SW 1271 (cell line): ENCODE results near the gene UBE2Q1.

Experiments used
- DNase-seq, 2 experiments: peaks; one replicate each; lab custom pipeline; 2025; lab: John Stamatoyannopoulos, UW

UBE2Q1 gene

GRCh38 chr1:154577346-154578057 is 19.0 kb upstream of the UBE2Q1 start:
- no peak for DNase-seq

- no peak for DNase-seq
These were observed 17.6 kb upstream of the UBE2Q1 start for GRCh38 chr1:154575951-154576566.

- DNase-seq = no peak
These were observed 16.9 kb upstream of the UBE2Q1 start for GRCh38 chr1:154575147-154575927.

GRCh38 chr1:154574716-154575115 is 16.3 kb upstream of the UBE2Q1 start:
- no peak for DNase-seq

GRCh38 chr1:154573168-154573510 is 14.7 kb upstream of the UBE2Q1 start:
- DNase-seq = no peak

GRCh38 chr1:154572468-154573167 is 14.2 kb upstream of the UBE2Q1 start:
- DNase-seq = no peak

GRCh38 chr1:154571964-154572288 is 13.5 kb upstream of the UBE2Q1 start:
- no peak for DNase-seq

GRCh38 chr1:154571244-154571963 is 12.9 kb upstream of the UBE2Q1 start:
- no peak for DNase-seq

- no peak for DNase-seq
These were observed 9.8 kb upstream of the UBE2Q1 start for GRCh38 chr1:154568157-154568815.

GRCh38 chr1:154567386-154568156 is 9.1 kb upstream of the UBE2Q1 start, which contains the start of gene CHRNB2:
TSS of gene CHRNB2 (plus strand) at chr1:154567778. CDS start at chr1:154568045, 267 bp downstream.
- DNase-seq = no peak

GRCh38 chr1:154565876-154566275 is 7.4 kb upstream of the UBE2Q1 start:
- no peak for DNase-seq

- DNase-seq = peak; percentile 29 to 76
These were observed 1.1 kb upstream of the UBE2Q1 start for GRCh38 chr1:154559466-154560044.

GRCh38 chr1:154558720-154559465 is 431 bp upstream of the UBE2Q1 start:
- DNase-seq = peak; percentile 84 to 95

GRCh38 chr1:154557248-154557938 is 1.1 kb downstream of the UBE2Q1 start:
- no peak for DNase-seq

- DNase-seq = no peak
These were observed 2.0 kb downstream of the UBE2Q1 start for GRCh38 chr1:154556422-154556821.

- no peak for DNase-seq
These were observed 5.1 kb downstream of the UBE2Q1 start for GRCh38 chr1:154553056-154554030.

GRCh38 chr1:154552036-154552435 is 6.4 kb downstream of the UBE2Q1 start:
- DNase-seq = no peak

- DNase-seq = no peak
These were observed 7.0 kb downstream of the UBE2Q1 start for GRCh38 chr1:154551474-154551873.
